ENCODE measurements around the gene TASP1. TPM values are rescaled to one million over a fixed set of nuclear protein-coding genes. Genes with fewer than 3 reads are reported as not detected.
"Not testable (repeated sequence)": the region's sequence is repeated elsewhere in the genome, so short reads cannot be mapped to it uniquely, and the experiment has no call there.

TASP1 gene
- polyA plus RNA-seq, 1 donor from 2014 or later = 20.2 TPM

DNA sequence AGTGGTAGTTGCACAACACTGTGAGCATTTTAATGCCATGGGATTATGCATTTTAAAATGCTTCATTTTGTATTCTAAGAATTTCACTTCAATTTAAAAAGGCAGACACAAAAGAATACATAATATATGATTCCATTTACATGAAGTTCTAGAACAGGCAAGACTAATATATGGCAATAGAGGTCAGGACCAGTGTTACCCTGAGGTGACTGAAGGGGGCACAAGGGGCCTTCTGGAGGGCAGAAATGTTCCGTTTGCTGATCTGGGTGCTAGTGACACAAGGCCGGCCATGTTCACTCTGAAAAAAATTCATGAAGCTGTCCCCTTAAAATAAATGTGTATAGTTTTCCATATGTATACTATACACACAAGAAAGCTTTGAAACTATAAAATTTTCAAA lies 28.5 kb downstream of the TASP1 start:
- no peaks in the 10 kb centered on the region for H3K36me3 ChIP-seq (ENCODE audit: insufficient read depth, low read length)
- no peak overlapping the region for H3K9ac ChIP-seq (ENCODE audit: low read length)
- TF ChIP-seq REST (IDR thresholded peaks at IDR 0.05; ENCODE audit: borderline replicate concordance) (no peak), RAD21 (conservative IDR thresholded peaks at IDR 0.05) (no peak), EP300 (conservative IDR thresholded peaks at IDR 0.05; ENCODE audit: poor library complexity, severe bottlenecking) (no peak), SMC3 (conservative IDR thresholded peaks at IDR 0.05; ENCODE audit: poor library complexity) (no peak), EZH2 (IDR thresholded peaks at IDR 0.05; ENCODE audit: borderline replicate concordance, insufficient read depth, low read length, poor library complexity, severe bottlenecking) (no peak), TAF1 (IDR thresholded peaks at IDR 0.05; ENCODE audit: low read depth) (no peak), MXI1 (conservative IDR thresholded peaks at IDR 0.05; ENCODE audit: poor library complexity, severe bottlenecking) (no peak)
- TF ChIP-seq, protein P1, sequence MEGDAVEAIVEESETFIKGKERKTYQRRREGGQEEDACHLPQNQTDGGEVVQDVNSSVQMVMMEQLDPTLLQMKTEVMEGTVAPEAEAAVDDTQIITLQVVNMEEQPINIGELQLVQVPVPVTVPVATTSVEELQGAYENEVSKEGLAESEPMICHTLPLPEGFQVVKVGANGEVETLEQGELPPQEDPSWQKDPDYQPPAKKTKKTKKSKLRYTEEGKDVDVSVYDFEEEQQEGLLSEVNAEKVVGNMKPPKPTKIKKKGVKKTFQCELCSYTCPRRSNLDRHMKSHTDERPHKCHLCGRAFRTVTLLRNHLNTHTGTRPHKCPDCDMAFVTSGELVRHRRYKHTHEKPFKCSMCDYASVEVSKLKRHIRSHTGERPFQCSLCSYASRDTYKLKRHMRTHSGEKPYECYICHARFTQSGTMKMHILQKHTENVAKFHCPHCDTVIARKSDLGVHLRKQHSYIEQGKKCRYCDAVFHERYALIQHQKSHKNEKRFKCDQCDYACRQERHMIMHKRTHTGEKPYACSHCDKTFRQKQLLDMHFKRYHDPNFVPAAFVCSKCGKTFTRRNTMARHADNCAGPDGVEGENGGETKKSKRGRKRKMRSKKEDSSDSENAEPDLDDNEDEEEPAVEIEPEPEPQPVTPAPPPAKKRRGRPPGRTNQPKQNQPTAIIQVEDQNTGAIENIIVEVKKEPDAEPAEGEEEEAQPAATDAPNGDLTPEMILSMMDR (IDR thresholded peaks at IDR 0.05; ENCODE audit: poor library complexity, severe bottlenecking) = no peak
- no peaks in the 10 kb centered on the region for H3K9me2 ChIP-seq (ENCODE audit: insufficient read depth, low read length)
- H3K27ac ChIP-seq (ENCODE audit: low read length) = no peak overlapping the region
- no peak overlapping the region for H3K4me3 ChIP-seq (ENCODE audit: low read length)
- H3K4me2 ChIP-seq (ENCODE audit: low read length) = no peak overlapping the region
- H3K79me2 ChIP-seq (replicated peaks; ENCODE audit: insufficient read depth, low read length) = no peaks in the 10 kb centered on the region
- H3K27me3 ChIP-seq (ENCODE audit: insufficient read depth, low read depth, low read length) = no peaks in the 10 kb centered on the region
- no peaks in the 10 kb centered on the region for H3F3A ChIP-seq (ENCODE audit: insufficient read depth, low read length, poor library complexity, severe bottlenecking)
- H2AFZ ChIP-seq (ENCODE audit: low read depth, low read length) = no peak overlapping the region
- H4K20me1 ChIP-seq (ENCODE audit: insufficient read depth) = no peaks in the 10 kb centered on the region
- H3K9me3 ChIP-seq (ENCODE audit: low read length) = no peaks in the 10 kb centered on the region

GRCh38 chr20:13608066-13608465 lies 30.7 kb downstream of the TASP1 start:
- TF ChIP-seq EP300 (conservative IDR thresholded peaks at IDR 0.05; ENCODE audit: poor library complexity, severe bottlenecking) = no peak
- TF ChIP-seq SMC3 (conservative IDR thresholded peaks at IDR 0.05; ENCODE audit: poor library complexity) = no peak
- no peak for TF ChIP-seq EZH2 (IDR thresholded peaks at IDR 0.05; ENCODE audit: borderline replicate concordance, insufficient read depth, low read length, poor library complexity, severe bottlenecking)
- TF ChIP-seq RAD21 (conservative IDR thresholded peaks at IDR 0.05) = no peak
- TF ChIP-seq MXI1 (conservative IDR thresholded peaks at IDR 0.05; ENCODE audit: poor library complexity, severe bottlenecking) = no peak
- TF ChIP-seq TAF1 (IDR thresholded peaks at IDR 0.05; ENCODE audit: low read depth) = no peak
- TF ChIP-seq, protein P1 (IDR thresholded peaks at IDR 0.05; ENCODE audit: poor library complexity, severe bottlenecking) = no peak
- H3K27me3 ChIP-seq (ENCODE audit: insufficient read depth, low read depth, low read length) = no peaks in the 10 kb centered on the region
- H3F3A ChIP-seq (ENCODE audit: insufficient read depth, low read length, poor library complexity, severe bottlenecking) = no peaks in the 10 kb centered on the region
- no peaks in the 10 kb centered on the region for H3K79me2 ChIP-seq (replicated peaks; ENCODE audit: insufficient read depth, low read length)
- H3K36me3 ChIP-seq (ENCODE audit: insufficient read depth, low read length) = no peaks in the 10 kb centered on the region
- H3K9me2 ChIP-seq (ENCODE audit: insufficient read depth, low read length) = no peaks in the 10 kb centered on the region
- no peak overlapping the region for H3K27ac ChIP-seq (ENCODE audit: low read length)
- H3K4me2 ChIP-seq (ENCODE audit: low read length) = no peak overlapping the region
- H3K4me3 ChIP-seq (ENCODE audit: low read length) = no peak overlapping the region
- no peak overlapping the region for H2AFZ ChIP-seq (ENCODE audit: low read depth, low read length)
- no peak overlapping the region for H3K9ac ChIP-seq (ENCODE audit: low read length)
- no peaks in the 10 kb centered on the region for H4K20me1 ChIP-seq (ENCODE audit: insufficient read depth)
- H3K9me3 ChIP-seq (ENCODE audit: low read length) = no peaks in the 10 kb centered on the region

GRCh38 chr20:13593423-13593822 lies 45.3 kb downstream of the TASP1 start:
- H3K4me3 ChIP-seq (ENCODE audit: low read length); H3F3A ChIP-seq (ENCODE audit: insufficient read depth, low read length, poor library complexity, severe bottlenecking); H4K20me1 ChIP-seq (ENCODE audit: insufficient read depth); H3K36me3 ChIP-seq (ENCODE audit: insufficient read depth, low read length); H3K4me2 ChIP-seq (ENCODE audit: low read length); H3K9me2 ChIP-seq (ENCODE audit: insufficient read depth, low read length); H3K27me3 ChIP-seq (ENCODE audit: insufficient read depth, low read depth, low read length); H3K9ac ChIP-seq (ENCODE audit: low read length); H3K79me2 ChIP-seq (replicated peaks; ENCODE audit: insufficient read depth, low read length); H2AFZ ChIP-seq (ENCODE audit: low read depth, low read length); H3K27ac ChIP-seq (ENCODE audit: low read length); H3K9me3 ChIP-seq (ENCODE audit: low read length): not testable (repeated sequence)

Measured in neural cell (in vitro differentiated cells).